ENCODE results near the gene BPIFA3. TPM values are rescaled to one million over a fixed set of nuclear protein-coding genes. Genes with fewer than 3 reads are reported as not detected.

BPIFA3 gene
- total and polyA plus RNA-seq, 2 experiments from 2014 or later, result not detected

DNA sequence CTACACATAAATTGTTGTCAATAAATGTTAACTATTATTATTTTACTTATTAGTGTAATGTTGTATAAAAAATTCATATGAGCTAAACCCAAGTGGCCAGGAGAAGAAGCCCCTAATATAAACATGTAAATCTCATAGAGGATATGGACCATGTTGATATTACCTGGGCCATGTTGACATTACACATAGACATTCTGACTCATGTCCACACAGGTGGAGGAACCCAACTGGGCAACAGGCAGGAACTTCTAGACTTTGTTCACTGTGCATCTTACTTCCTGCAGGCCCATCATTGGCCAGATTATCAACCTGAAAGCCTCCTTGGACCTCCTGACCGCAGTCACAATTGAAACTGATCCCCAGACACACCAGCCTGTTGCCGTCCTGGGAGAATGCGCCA, 42.0 kb upstream of the BPIFA3 start:
- no peak overlapping the region for H3K4me3 ChIP-seq
- no peak overlapping the region for H3K27ac ChIP-seq (ENCODE audit: low read depth)
- DNase-seq (ENCODE audit: low spot score) (no peak), ATAC-seq (no peak)
- TF ChIP-seq CREB1 (CRISPR knock-in tag; IDR thresholded peaks at IDR 0.05; ENCODE audit: low read depth), result no peak
- TF ChIP-seq, protein P1, sequence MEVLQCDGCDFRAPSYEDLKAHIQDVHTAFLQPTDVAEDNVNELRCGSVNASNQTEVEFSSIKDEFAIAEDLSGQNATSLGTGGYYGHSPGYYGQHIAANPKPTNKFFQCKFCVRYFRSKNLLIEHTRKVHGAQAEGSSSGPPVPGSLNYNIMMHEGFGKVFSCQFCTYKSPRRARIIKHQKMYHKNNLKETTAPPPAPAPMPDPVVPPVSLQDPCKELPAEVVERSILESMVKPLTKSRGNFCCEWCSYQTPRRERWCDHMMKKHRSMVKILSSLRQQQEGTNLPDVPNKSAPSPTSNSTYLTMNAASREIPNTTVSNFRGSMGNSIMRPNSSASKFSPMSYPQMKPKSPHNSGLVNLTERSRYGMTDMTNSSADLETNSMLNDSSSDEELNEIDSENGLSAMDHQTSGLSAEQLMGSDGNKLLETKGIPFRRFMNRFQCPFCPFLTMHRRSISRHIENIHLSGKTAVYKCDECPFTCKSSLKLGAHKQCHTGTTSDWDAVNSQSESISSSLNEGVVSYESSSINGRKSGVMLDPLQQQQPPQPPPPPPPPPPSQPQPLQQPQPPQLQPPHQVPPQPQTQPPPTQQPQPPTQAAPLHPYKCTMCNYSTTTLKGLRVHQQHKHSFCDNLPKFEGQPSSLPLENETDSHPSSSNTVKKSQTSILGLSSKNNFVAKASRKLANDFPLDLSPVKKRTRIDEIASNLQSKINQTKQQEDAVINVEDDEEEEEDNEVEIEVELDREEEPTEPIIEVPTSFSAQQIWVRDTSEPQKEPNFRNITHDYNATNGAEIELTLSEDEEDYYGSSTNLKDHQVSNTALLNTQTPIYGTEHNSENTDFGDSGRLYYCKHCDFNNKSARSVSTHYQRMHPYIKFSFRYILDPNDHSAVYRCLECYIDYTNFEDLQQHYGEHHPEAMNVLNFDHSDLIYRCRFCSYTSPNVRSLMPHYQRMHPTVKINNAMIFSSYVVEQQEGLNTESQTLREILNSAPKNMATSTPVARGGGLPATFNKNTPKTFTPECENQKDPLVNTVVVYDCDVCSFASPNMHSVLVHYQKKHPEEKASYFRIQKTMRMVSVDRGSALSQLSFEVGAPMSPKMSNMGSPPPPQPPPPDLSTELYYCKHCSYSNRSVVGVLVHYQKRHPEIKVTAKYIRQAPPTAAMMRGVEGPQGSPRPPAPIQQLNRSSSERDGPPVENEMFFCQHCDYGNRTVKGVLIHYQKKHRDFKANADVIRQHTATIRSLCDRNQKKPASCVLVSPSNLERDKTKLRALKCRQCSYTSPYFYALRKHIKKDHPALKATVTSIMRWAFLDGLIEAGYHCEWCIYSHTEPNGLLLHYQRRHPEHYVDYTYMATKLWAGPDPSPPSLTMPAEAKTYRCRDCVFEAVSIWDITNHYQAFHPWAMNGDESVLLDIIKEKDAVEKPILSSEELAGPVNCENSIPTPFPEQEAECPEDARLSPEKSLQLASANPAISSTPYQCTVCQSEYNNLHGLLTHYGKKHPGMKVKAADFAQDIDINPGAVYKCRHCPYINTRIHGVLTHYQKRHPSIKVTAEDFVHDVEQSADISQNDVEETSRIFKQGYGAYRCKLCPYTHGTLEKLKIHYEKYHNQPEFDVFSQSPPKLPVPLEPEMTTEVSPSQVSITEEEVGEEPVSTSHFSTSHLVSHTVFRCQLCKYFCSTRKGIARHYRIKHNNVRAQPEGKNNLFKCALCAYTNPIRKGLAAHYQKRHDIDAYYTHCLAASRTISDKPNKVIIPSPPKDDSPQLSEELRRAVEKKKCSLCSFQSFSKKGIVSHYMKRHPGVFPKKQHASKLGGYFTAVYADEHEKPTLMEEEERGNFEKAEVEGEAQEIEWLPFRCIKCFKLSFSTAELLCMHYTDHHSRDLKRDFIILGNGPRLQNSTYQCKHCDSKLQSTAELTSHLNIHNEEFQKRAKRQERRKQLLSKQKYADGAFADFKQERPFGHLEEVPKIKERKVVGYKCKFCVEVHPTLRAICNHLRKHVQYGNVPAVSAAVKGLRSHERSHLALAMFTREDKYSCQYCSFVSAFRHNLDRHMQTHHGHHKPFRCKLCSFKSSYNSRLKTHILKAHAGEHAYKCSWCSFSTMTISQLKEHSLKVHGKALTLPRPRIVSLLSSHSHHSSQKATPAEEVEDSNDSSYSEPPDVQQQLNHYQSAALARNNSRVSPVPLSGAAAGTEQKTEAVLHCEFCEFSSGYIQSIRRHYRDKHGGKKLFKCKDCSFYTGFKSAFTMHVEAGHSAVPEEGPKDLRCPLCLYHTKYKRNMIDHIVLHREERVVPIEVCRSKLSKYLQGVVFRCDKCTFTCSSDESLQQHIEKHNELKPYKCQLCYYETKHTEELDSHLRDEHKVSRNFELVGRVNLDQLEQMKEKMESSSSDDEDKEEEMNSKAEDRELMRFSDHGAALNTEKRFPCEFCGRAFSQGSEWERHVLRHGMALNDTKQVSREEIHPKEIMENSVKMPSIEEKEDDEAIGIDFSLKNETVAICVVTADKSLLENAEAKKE (CRISPR knock-in tag; IDR thresholded peaks at IDR 0.05), result no peak
- no peak for TF ChIP-seq EZH2phosphoT487 (IDR thresholded peaks at IDR 0.05; ENCODE audit: unreplicated experiment)
- no peak for TF ChIP-seq JUNB (IDR thresholded peaks at IDR 0.05; ENCODE audit: unreplicated experiment)
- TF ChIP-seq ZNF331 (CRISPR knock-in tag; IDR thresholded peaks at IDR 0.05; ENCODE audit: low read depth), result no peak
- TF ChIP-seq NANOG (IDR thresholded peaks at IDR 0.05; ENCODE audit: borderline replicate concordance), result no peak
- TF ChIP-seq, protein P2, sequence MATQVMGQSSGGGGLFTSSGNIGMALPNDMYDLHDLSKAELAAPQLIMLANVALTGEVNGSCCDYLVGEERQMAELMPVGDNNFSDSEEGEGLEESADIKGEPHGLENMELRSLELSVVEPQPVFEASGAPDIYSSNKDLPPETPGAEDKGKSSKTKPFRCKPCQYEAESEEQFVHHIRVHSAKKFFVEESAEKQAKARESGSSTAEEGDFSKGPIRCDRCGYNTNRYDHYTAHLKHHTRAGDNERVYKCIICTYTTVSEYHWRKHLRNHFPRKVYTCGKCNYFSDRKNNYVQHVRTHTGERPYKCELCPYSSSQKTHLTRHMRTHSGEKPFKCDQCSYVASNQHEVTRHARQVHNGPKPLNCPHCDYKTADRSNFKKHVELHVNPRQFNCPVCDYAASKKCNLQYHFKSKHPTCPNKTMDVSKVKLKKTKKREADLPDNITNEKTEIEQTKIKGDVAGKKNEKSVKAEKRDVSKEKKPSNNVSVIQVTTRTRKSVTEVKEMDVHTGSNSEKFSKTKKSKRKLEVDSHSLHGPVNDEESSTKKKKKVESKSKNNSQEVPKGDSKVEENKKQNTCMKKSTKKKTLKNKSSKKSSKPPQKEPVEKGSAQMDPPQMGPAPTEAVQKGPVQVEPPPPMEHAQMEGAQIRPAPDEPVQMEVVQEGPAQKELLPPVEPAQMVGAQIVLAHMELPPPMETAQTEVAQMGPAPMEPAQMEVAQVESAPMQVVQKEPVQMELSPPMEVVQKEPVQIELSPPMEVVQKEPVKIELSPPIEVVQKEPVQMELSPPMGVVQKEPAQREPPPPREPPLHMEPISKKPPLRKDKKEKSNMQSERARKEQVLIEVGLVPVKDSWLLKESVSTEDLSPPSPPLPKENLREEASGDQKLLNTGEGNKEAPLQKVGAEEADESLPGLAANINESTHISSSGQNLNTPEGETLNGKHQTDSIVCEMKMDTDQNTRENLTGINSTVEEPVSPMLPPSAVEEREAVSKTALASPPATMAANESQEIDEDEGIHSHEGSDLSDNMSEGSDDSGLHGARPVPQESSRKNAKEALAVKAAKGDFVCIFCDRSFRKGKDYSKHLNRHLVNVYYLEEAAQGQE (IDR thresholded peaks at IDR 0.05; ENCODE audit: unreplicated experiment), result no peak
- no peak for TF ChIP-seq STAT1 (IDR thresholded peaks at IDR 0.05; ENCODE audit: unreplicated experiment)
- no peaks in the 10 kb centered on the region for H4K20me1 ChIP-seq (replicated peaks; ENCODE audit: insufficient read depth)
- Mint-ChIP-seq H3K27ac (no peak overlapping the region), H3K4me3 (no peak overlapping the region), H3K27me3 (ENCODE audit: insufficient read depth, low read depth, poor library complexity) (peaks cover 2% of the 10 kb centered on the region), H3K4me1 (peaks cover 10% of the 10 kb centered on the region), H3K9me3 (peaks cover 14% of the 10 kb centered on the region; the same call in 2 of the 3 replicates), H3K36me3 (ENCODE audit: low read depth) (no peaks in the 10 kb centered on the region)
- no peaks in the 10 kb centered on the region for H3K36me3 ChIP-seq (ENCODE audit: insufficient read depth)
- no peaks in the 10 kb centered on the region for H3K4me1 ChIP-seq (ENCODE audit: insufficient read depth)
- no peak overlapping the region for H2AFZ ChIP-seq
- no peaks in the 10 kb centered on the region for H3K27me3 ChIP-seq (ENCODE audit: insufficient read depth)
- no peaks in the 10 kb centered on the region for H3K9me2 ChIP-seq (ENCODE audit: insufficient read depth)
- no peak overlapping the region for H3K4me2 ChIP-seq
- no peaks in the 10 kb centered on the region for H3F3A ChIP-seq (replicated peaks; ENCODE audit: low read depth)
- no peaks in the 10 kb centered on the region for H3K79me2 ChIP-seq (replicated peaks; ENCODE audit: insufficient read depth)
